GM23338 (cell line): ENCODE results near the gene TPK1. TPM values are rescaled to one million over a fixed set of nuclear protein-coding genes. Genes with fewer than 3 reads are reported as not detected.

Experiments used
- ATAC-seq: fragments of 200-7000 bp; cut with Tn5 transposase; 3 replicates; pipeline ENCODE4 v1.9.1; 2020
- DNase-seq: peaks from one replicate; pipeline ENCODE4 v3.0.0-alpha.2; 2015; ENCODE audit warnings: low spot score
- H2AFZ ChIP-seq: fragments of 200-600 bp; sonication (generic); 2 replicates; pipeline ENCODE4 v1.8.0; 2016; ENCODE audit warnings: antibody characterized with exemption, mild to moderate bottlenecking, moderate library complexity
- H3F3A ChIP-seq: fragments of 200-600 bp; sonication (generic); replicated peaks from 2 replicates; pipeline ENCODE4 v1.8.0; 2017; ENCODE audit warnings: antibody characterized with exemption, mixed run types, low read depth
- H3K27ac ChIP-seq: fragments of 200-600 bp; sonication (generic); 2 replicates; pipeline ENCODE4 v1.6.1; 2016; ENCODE audit warnings: low read depth
- H3K27me3 ChIP-seq: fragments of 200-600 bp; sonication (generic); 2 replicates; pipeline ENCODE4 v1.8.0; 2016; ENCODE audit warnings: mild to moderate bottlenecking, mixed run types, moderate library complexity; ENCODE audit not compliant: insufficient read depth
- H3K36me3 ChIP-seq: fragments of 200-600 bp; sonication (generic); 2 replicates; pipeline ENCODE4 v1.8.0; 2016; ENCODE audit warnings: mild to moderate bottlenecking; ENCODE audit not compliant: insufficient read depth
- H3K4me1 ChIP-seq: fragments of 200-600 bp; sonication (generic); 2 replicates; pipeline ENCODE4 v1.8.0; 2016; ENCODE audit warnings: mild to moderate bottlenecking, moderate library complexity; ENCODE audit not compliant: insufficient read depth
- H3K4me2 ChIP-seq: fragments of 200-600 bp; sonication (generic); 2 replicates; pipeline ENCODE4 v1.7.1; 2017; ENCODE audit warnings: mixed run types
- H3K4me3 ChIP-seq: fragments of 200-600 bp; sonication (generic); 2 replicates; pipeline ENCODE4 v1.6.1; 2016; ENCODE audit warnings: mixed run types
- H3K79me2 ChIP-seq: fragments of 200-600 bp; sonication (generic); replicated peaks from 2 replicates; pipeline ENCODE4 v1.8.0; 2017; ENCODE audit warnings: mild to moderate bottlenecking; ENCODE audit not compliant: insufficient read depth
- H3K9me2 ChIP-seq: fragments of 200-600 bp; sonication (generic); 2 replicates; pipeline ENCODE4 v1.8.0; 2017; ENCODE audit not compliant: insufficient read depth
- H4K20me1 ChIP-seq: fragments of 200-600 bp; sonication (generic); replicated peaks from 2 replicates; pipeline ENCODE4 v1.8.0; 2017; ENCODE audit warnings: mild to moderate bottlenecking; ENCODE audit not compliant: insufficient read depth
- H3K27ac Mint-ChIP-seq: 2 replicates; pipeline ENCODE4 v1.8.0; 2020; ENCODE audit warnings: inconsistent platforms, mild to moderate bottlenecking, moderate library complexity, mixed read lengths
- H3K27me3 Mint-ChIP-seq: 3 replicates; pipeline ENCODE4 v1.8.0; 2022; ENCODE audit warnings: low read depth, mild to moderate bottlenecking, moderate library complexity, mixed read lengths, inconsistent platforms; ENCODE audit not compliant: insufficient read depth, poor library complexity
- H3K36me3 Mint-ChIP-seq: 3 replicates; pipeline ENCODE4 v1.8.0; 2021; ENCODE audit warnings: low read depth, mild to moderate bottlenecking, inconsistent platforms, moderate library complexity, mixed read lengths
- H3K4me1 Mint-ChIP-seq: 3 replicates; pipeline ENCODE4 v1.8.0; 2020; ENCODE audit warnings: mild to moderate bottlenecking, inconsistent platforms, mixed read lengths
- H3K4me3 Mint-ChIP-seq: 3 replicates; pipeline ENCODE4 v1.8.0; 2021; ENCODE audit warnings: moderate library complexity, mild to moderate bottlenecking, inconsistent platforms, mixed read lengths
- H3K9me3 Mint-ChIP-seq: 3 replicates; pipeline ENCODE4 v1.8.0; 2020; ENCODE audit warnings: moderate library complexity, mild to moderate bottlenecking, inconsistent platforms, mixed read lengths
- CREB1 ChIP-seq: fragments of 250-450 bp; sonication (Bioruptor Pico); IDR thresholded peaks from 2 replicates; pipeline ENCODE4 v1.5.0; 2020; ENCODE audit warnings: low read depth, mild to moderate bottlenecking, moderate library complexity
- EZH2 ChIP-seq: fragments of 200-600 bp; sonication (generic); IDR thresholded peaks from one replicate; pipeline ENCODE4 v1.8.0; 2017; ENCODE audit warnings: antibody characterized with exemption, mild to moderate bottlenecking, low read depth; ENCODE audit not compliant: unreplicated experiment
- EZH2phosphoT487 ChIP-seq: fragments of 200-600 bp; sonication (generic); IDR thresholded peaks from one replicate; pipeline ENCODE4 v1.8.1; 2018; ENCODE audit warnings: antibody characterized with exemption; ENCODE audit not compliant: unreplicated experiment
- JUNB ChIP-seq: IDR thresholded peaks from one replicate; pipeline ENCODE4 v1.6.1; 2016; ENCODE audit warnings: antibody characterized with exemption; ENCODE audit not compliant: unreplicated experiment
- ZNF331 ChIP-seq: fragments of 250-450 bp; sonication (Bioruptor Pico); IDR thresholded peaks from 2 replicates; pipeline ENCODE4 v1.5.0; 2020; ENCODE audit warnings: low read depth, mild to moderate bottlenecking, moderate library complexity
- polyA plus RNA-seq: library from polyadenylated mRNA; unstranded; fragments of >200 nt; fragmentation: Nextera tagmentation; extraction: Ambion mirVana; gene quantifications from 2 replicates; pipeline ENCODE4 v1.2.1, GENCODE V29; 2016
- total RNA-seq: library from RNA; depleted of rRNA; stranded (reverse); fragments of >200 nt; shearing (Covaris generic); gene quantifications from 2 replicates; pipeline ENCODE4 v1.2.3, GENCODE V29; 2014
- TF ChIP-seq, protein P1 (sequence below): fragments of 250-450 bp; sonication (Bioruptor Pico); IDR thresholded peaks from 2 replicates; pipeline ENCODE4 v1.5.0; 2020; ENCODE audit warnings: mild to moderate bottlenecking, moderate library complexity
- TF ChIP-seq, protein P2 (sequence below), 2 experiments: fragments of 200-600 bp in 1 of 2; sonication (generic) in 1 of 2; conservative IDR thresholded peaks; 2 replicates each; pipeline versions ENCODE4 v1.5.1 to v1.6.1; 2016 to 2017; ENCODE audit warnings: antibody characterized with exemption in 2 of 2, low read depth in 2 of 2, mild to moderate bottlenecking in 2 of 2, moderate library complexity in 1 of 2
- TF ChIP-seq, protein P3 (sequence below): IDR thresholded peaks from one replicate; pipeline ENCODE4 v1.6.1; 2018; ENCODE audit warnings: antibody characterized with exemption; ENCODE audit not compliant: unreplicated experiment

TPK1 gene
- total and polyA plus RNA-seq, 2 experiments from 2014 or later, result 2.6 to 2.9 TPM

DNA sequence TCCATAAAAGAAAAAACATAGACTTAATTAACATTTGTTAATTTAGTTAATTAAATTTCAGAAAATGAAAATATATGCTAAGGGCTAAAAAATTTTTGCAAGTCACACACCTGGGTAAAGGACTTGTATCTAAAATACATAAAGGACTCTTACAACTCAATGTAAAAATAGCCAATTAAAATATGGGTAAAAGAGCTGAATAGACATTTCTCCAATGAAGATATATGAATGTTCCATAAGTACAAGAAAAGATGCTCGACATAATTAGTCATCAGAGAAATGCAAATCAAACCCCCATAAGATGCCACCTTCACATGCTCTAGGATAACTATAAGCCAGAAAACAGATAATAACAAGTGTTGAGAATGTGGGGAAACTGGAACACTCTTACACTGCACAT, 288.0 kb downstream of the TPK1 start:
- Histone ChIP-seq H3K9me2 (no peaks in the 10 kb centered on the region), H2AFZ (no peak overlapping the region), H3K27me3 (no peaks in the 10 kb centered on the region), H3K27ac (no peak overlapping the region), H3K4me1 (no peaks in the 10 kb centered on the region), H3K4me3 (no peak overlapping the region), H4K20me1 (no peaks in the 10 kb centered on the region), H3K4me2 (no peak overlapping the region), H3K79me2 (no peaks in the 10 kb centered on the region), H3K36me3 (no peaks in the 10 kb centered on the region), H3F3A (no peaks in the 10 kb centered on the region)
- H3K9me3 Mint-ChIP-seq, result no peaks in the 10 kb centered on the region
- H3K27me3 Mint-ChIP-seq, result no peaks in the 10 kb centered on the region
- no peaks in the 10 kb centered on the region for H3K4me1 Mint-ChIP-seq
- ATAC-seq (no peak), DNase-seq (no peak)
- H3K4me3 Mint-ChIP-seq, result no peak overlapping the region
- no peaks in the 10 kb centered on the region for H3K36me3 Mint-ChIP-seq
- no peak overlapping the region for H3K27ac Mint-ChIP-seq
- TF ChIP-seq CREB1 (CRISPR knock-in tag), result no peak
- TF ChIP-seq, protein P1, sequence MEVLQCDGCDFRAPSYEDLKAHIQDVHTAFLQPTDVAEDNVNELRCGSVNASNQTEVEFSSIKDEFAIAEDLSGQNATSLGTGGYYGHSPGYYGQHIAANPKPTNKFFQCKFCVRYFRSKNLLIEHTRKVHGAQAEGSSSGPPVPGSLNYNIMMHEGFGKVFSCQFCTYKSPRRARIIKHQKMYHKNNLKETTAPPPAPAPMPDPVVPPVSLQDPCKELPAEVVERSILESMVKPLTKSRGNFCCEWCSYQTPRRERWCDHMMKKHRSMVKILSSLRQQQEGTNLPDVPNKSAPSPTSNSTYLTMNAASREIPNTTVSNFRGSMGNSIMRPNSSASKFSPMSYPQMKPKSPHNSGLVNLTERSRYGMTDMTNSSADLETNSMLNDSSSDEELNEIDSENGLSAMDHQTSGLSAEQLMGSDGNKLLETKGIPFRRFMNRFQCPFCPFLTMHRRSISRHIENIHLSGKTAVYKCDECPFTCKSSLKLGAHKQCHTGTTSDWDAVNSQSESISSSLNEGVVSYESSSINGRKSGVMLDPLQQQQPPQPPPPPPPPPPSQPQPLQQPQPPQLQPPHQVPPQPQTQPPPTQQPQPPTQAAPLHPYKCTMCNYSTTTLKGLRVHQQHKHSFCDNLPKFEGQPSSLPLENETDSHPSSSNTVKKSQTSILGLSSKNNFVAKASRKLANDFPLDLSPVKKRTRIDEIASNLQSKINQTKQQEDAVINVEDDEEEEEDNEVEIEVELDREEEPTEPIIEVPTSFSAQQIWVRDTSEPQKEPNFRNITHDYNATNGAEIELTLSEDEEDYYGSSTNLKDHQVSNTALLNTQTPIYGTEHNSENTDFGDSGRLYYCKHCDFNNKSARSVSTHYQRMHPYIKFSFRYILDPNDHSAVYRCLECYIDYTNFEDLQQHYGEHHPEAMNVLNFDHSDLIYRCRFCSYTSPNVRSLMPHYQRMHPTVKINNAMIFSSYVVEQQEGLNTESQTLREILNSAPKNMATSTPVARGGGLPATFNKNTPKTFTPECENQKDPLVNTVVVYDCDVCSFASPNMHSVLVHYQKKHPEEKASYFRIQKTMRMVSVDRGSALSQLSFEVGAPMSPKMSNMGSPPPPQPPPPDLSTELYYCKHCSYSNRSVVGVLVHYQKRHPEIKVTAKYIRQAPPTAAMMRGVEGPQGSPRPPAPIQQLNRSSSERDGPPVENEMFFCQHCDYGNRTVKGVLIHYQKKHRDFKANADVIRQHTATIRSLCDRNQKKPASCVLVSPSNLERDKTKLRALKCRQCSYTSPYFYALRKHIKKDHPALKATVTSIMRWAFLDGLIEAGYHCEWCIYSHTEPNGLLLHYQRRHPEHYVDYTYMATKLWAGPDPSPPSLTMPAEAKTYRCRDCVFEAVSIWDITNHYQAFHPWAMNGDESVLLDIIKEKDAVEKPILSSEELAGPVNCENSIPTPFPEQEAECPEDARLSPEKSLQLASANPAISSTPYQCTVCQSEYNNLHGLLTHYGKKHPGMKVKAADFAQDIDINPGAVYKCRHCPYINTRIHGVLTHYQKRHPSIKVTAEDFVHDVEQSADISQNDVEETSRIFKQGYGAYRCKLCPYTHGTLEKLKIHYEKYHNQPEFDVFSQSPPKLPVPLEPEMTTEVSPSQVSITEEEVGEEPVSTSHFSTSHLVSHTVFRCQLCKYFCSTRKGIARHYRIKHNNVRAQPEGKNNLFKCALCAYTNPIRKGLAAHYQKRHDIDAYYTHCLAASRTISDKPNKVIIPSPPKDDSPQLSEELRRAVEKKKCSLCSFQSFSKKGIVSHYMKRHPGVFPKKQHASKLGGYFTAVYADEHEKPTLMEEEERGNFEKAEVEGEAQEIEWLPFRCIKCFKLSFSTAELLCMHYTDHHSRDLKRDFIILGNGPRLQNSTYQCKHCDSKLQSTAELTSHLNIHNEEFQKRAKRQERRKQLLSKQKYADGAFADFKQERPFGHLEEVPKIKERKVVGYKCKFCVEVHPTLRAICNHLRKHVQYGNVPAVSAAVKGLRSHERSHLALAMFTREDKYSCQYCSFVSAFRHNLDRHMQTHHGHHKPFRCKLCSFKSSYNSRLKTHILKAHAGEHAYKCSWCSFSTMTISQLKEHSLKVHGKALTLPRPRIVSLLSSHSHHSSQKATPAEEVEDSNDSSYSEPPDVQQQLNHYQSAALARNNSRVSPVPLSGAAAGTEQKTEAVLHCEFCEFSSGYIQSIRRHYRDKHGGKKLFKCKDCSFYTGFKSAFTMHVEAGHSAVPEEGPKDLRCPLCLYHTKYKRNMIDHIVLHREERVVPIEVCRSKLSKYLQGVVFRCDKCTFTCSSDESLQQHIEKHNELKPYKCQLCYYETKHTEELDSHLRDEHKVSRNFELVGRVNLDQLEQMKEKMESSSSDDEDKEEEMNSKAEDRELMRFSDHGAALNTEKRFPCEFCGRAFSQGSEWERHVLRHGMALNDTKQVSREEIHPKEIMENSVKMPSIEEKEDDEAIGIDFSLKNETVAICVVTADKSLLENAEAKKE (CRISPR knock-in tag), result no peak
- TF ChIP-seq EZH2phosphoT487, result no peak
- TF ChIP-seq ZNF331 (CRISPR knock-in tag), result no peak
- TF ChIP-seq EZH2, result no peak
- TF ChIP-seq, protein P2, sequence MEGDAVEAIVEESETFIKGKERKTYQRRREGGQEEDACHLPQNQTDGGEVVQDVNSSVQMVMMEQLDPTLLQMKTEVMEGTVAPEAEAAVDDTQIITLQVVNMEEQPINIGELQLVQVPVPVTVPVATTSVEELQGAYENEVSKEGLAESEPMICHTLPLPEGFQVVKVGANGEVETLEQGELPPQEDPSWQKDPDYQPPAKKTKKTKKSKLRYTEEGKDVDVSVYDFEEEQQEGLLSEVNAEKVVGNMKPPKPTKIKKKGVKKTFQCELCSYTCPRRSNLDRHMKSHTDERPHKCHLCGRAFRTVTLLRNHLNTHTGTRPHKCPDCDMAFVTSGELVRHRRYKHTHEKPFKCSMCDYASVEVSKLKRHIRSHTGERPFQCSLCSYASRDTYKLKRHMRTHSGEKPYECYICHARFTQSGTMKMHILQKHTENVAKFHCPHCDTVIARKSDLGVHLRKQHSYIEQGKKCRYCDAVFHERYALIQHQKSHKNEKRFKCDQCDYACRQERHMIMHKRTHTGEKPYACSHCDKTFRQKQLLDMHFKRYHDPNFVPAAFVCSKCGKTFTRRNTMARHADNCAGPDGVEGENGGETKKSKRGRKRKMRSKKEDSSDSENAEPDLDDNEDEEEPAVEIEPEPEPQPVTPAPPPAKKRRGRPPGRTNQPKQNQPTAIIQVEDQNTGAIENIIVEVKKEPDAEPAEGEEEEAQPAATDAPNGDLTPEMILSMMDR (conservative IDR thresholded peaks at IDR 0.05; ENCODE audit: low read depth in 2 of 2), result no peak
- TF ChIP-seq JUNB, result no peak
- TF ChIP-seq, protein P3, sequence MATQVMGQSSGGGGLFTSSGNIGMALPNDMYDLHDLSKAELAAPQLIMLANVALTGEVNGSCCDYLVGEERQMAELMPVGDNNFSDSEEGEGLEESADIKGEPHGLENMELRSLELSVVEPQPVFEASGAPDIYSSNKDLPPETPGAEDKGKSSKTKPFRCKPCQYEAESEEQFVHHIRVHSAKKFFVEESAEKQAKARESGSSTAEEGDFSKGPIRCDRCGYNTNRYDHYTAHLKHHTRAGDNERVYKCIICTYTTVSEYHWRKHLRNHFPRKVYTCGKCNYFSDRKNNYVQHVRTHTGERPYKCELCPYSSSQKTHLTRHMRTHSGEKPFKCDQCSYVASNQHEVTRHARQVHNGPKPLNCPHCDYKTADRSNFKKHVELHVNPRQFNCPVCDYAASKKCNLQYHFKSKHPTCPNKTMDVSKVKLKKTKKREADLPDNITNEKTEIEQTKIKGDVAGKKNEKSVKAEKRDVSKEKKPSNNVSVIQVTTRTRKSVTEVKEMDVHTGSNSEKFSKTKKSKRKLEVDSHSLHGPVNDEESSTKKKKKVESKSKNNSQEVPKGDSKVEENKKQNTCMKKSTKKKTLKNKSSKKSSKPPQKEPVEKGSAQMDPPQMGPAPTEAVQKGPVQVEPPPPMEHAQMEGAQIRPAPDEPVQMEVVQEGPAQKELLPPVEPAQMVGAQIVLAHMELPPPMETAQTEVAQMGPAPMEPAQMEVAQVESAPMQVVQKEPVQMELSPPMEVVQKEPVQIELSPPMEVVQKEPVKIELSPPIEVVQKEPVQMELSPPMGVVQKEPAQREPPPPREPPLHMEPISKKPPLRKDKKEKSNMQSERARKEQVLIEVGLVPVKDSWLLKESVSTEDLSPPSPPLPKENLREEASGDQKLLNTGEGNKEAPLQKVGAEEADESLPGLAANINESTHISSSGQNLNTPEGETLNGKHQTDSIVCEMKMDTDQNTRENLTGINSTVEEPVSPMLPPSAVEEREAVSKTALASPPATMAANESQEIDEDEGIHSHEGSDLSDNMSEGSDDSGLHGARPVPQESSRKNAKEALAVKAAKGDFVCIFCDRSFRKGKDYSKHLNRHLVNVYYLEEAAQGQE, result no peak
